Smooth muscle cell (in vitro differentiated cells): ENCODE measurements around the gene POLR2H. TPM values are rescaled to one million over a fixed set of nuclear protein-coding genes. Genes with fewer than 3 reads are reported as not detected.

Source experiments
- DNase-seq: peaks from one replicate; lab custom pipeline; 2025; ENCODE audit not compliant: unreplicated experiment; lab: John Stamatoyannopoulos, UW
- H2AFZ ChIP-seq: fragments of 200-600 bp; sonication (generic); 2 replicates; pipeline ENCODE4 v1.6.0; 2016; ENCODE audit warnings: antibody characterized with exemption, low read depth, mild to moderate bottlenecking
- H3F3A ChIP-seq: fragments of 200-600 bp; sonication (generic); 2 replicates; pipeline ENCODE4 v1.6.0; 2017; ENCODE audit warnings: antibody characterized with exemption, low read depth
- H3K27ac ChIP-seq: fragments of 200-600 bp; sonication (generic); 2 replicates; pipeline ENCODE4 v1.5.1; 2016; ENCODE audit warnings: low read depth, mild to moderate bottlenecking
- H3K27me3 ChIP-seq: fragments of 200-600 bp; sonication (generic); 2 replicates; pipeline ENCODE4 v1.6.1; 2016; ENCODE audit warnings: low read depth, mild to moderate bottlenecking
- H3K36me3 ChIP-seq: fragments of 200-600 bp; sonication (generic); 2 replicates; pipeline ENCODE4 v1.5.1; 2016; ENCODE audit warnings: low read depth
- H3K4me1 ChIP-seq: fragments of 200-600 bp; sonication (generic); 2 replicates; pipeline ENCODE4 v1.5.1; 2016; ENCODE audit warnings: low read depth
- H3K4me2 ChIP-seq: fragments of 200-600 bp; sonication (generic); 2 replicates; pipeline ENCODE4 v1.6.0; 2016; ENCODE audit warnings: mild to moderate bottlenecking
- H3K4me3 ChIP-seq: fragments of 200-600 bp; sonication (generic); 2 replicates; pipeline ENCODE4 v1.5.1; 2016; ENCODE audit warnings: mild to moderate bottlenecking
- H3K79me2 ChIP-seq: fragments of 200-600 bp; sonication (generic); 2 replicates; pipeline ENCODE4 v1.6.0; 2016; ENCODE audit warnings: low read depth, mild to moderate bottlenecking
- H3K9ac ChIP-seq: fragments of 200-600 bp; sonication (generic); 2 replicates; pipeline ENCODE4 v1.6.0; 2016; ENCODE audit warnings: low read depth
- H3K9me3 ChIP-seq: fragments of 200-600 bp; sonication (generic); replicated peaks from 2 replicates; pipeline ENCODE4 v1.5.1; 2016; ENCODE audit warnings: low read depth
- H4K20me1 ChIP-seq: fragments of 200-600 bp; sonication (generic); 2 replicates; pipeline ENCODE4 v1.6.0; 2016; ENCODE audit warnings: low read depth
- CTCF ChIP-seq: fragments of 200-600 bp; sonication (generic); IDR thresholded peaks from 2 replicates; pipeline ENCODE4 v1.5.1; 2017; ENCODE audit warnings: borderline replicate concordance, mild to moderate bottlenecking, antibody characterized with exemption; ENCODE audit not compliant: insufficient read depth, poor library complexity, severe bottlenecking
- whole genome bisulfite sequencing: methylation state at CpG from one replicate; pipeline ENCODE4 v1.1.7; 2016; ENCODE audit warnings: low lambda C conversion rate; 5-methylcytosine and 5-hydroxymethylcytosine counted together
- polyA plus RNA-seq: library from polyadenylated mRNA; unstranded; fragments of >200 nt; fragmentation: Nextera tagmentation; extraction: Ambion mirVana; gene quantifications from 2 replicates; pipeline ENCODE4 v1.2.1, GENCODE V29; 2016
- total RNA-seq: library from RNA; depleted of rRNA; stranded (reverse); fragments of >200 nt; gene quantifications from 2 replicates; pipeline ENCODE4 v1.2.3, GENCODE V29; 2014

The POLR2H gene
- total and polyA plus RNA-seq, 2 experiments from 2014 or later: 77.9 to 154 TPM

GRCh38 chr3:184348057-184348382 lies 13.5 kb upstream of the POLR2H start:
- no peaks in the 10 kb centered on the region for H3K36me3 ChIP-seq
- H3K9ac ChIP-seq: no peak overlapping the region
- H2AFZ ChIP-seq: no peak overlapping the region
- H3K4me1 ChIP-seq: peaks cover 21% of the 10 kb centered on the region
- peaks cover 14% of the 10 kb centered on the region for H4K20me1 ChIP-seq
- no peaks in the 10 kb centered on the region for H3K27me3 ChIP-seq
- peak overlapping the region; percentile 25 for H3K4me2 ChIP-seq
- DNase-seq: no peak
- no peak overlapping the region for H3K4me3 ChIP-seq
- no peaks in the 10 kb centered on the region for H3K79me2 ChIP-seq
- H3F3A ChIP-seq: peaks cover 17% of the 10 kb centered on the region
- WGBS: 20% methylated on average over 4 of the region's 4 CpGs
- no peaks in the 10 kb centered on the region for H3K9me3 ChIP-seq
- peak overlapping the region; percentile 71 for H3K27ac ChIP-seq
- no peak for TF ChIP-seq CTCF

GRCh38 chr3:184349563-184350470 lies 11.7 kb upstream of the POLR2H start:
- Histone ChIP-seq H3K36me3 (no peaks in the 10 kb centered on the region), H3K79me2 (no peaks in the 10 kb centered on the region), H3K4me1 (peaks cover 21% of the 10 kb centered on the region), H4K20me1 (peaks cover 14% of the 10 kb centered on the region), H3K9me3 (no peaks in the 10 kb centered on the region), H3F3A (peaks cover 17% of the 10 kb centered on the region), H3K9ac (no peak overlapping the region), H3K27me3 (no peaks in the 10 kb centered on the region), H3K4me3 (no peak overlapping the region), H2AFZ (no peak overlapping the region), H3K27ac (no peak overlapping the region), H3K4me2 (no peak overlapping the region)
- 95% methylated on average over 10 of the region's 10 CpGs for WGBS
- TF ChIP-seq CTCF: no peak
- DNase-seq: no peak

GRCh38 chr3:184350618-184351017 lies 10.9 kb upstream of the POLR2H start:
- H3K4me1 ChIP-seq: peaks cover 13% of the 10 kb centered on the region
- H3K9ac ChIP-seq: no peak overlapping the region
- H3K27ac ChIP-seq: no peak overlapping the region
- H3K79me2 ChIP-seq: no peaks in the 10 kb centered on the region
- no peak overlapping the region for H2AFZ ChIP-seq
- H3K36me3 ChIP-seq: no peaks in the 10 kb centered on the region
- peaks cover 17% of the 10 kb centered on the region for H3F3A ChIP-seq
- H4K20me1 ChIP-seq: peaks cover 14% of the 10 kb centered on the region
- DNase-seq: no peak
- WGBS: 83% methylated on average over 6 of the region's 6 CpGs
- no peaks in the 10 kb centered on the region for H3K27me3 ChIP-seq
- no peak overlapping the region for H3K4me3 ChIP-seq
- no peak for TF ChIP-seq CTCF
- H3K9me3 ChIP-seq: no peaks in the 10 kb centered on the region
- no peak overlapping the region for H3K4me2 ChIP-seq
